Esophagus (tissue), 2 donors: ENCODE data around the gene PLCB1. TPM values are rescaled to one million over a fixed set of nuclear protein-coding genes. Genes with fewer than 3 reads are reported as not detected.

Experiments used
- H3K27ac ChIP-seq, 2 donors: one replicate each; pipeline ENCODE4 v1.5.1; 2013; ENCODE audit warnings: low read depth in 2 of 2, mild to moderate bottlenecking in 2 of 2, inconsistent platforms in 1 of 2, low read length in 1 of 2, moderate library complexity in 1 of 2
- H3K27me3 ChIP-seq, 2 donors: one replicate each; pipeline ENCODE4 v1.6.1; 2013; ENCODE audit warnings: low read length in 2 of 2, control low read depth in 1 of 2, mild to moderate bottlenecking in 1 of 2; ENCODE audit not compliant: insufficient read depth in 2 of 2, control insufficient read depth in 1 of 2
- H3K36me3 ChIP-seq, 2 donors: one replicate each; pipeline ENCODE4 v1.6.1; 2013; ENCODE audit warnings: low read length in 1 of 2; ENCODE audit not compliant: control insufficient read depth in 2 of 2, insufficient read depth in 2 of 2
- H3K4me1 ChIP-seq, 2 donors: one replicate each; pipeline ENCODE4 v1.6.1; 2013; ENCODE audit warnings: low read length in 1 of 2; ENCODE audit not compliant: control insufficient read depth in 2 of 2, insufficient read depth in 2 of 2
- H3K4me3 ChIP-seq, 2 donors: one replicate each; pipeline ENCODE4 v1.5.1; 2013; ENCODE audit warnings: low read length in 2 of 2, mild to moderate bottlenecking in 2 of 2, low read depth in 1 of 2, moderate library complexity in 1 of 2
- H3K9me3 ChIP-seq, 2 donors: one replicate each; pipeline ENCODE4 v1.6.1; 2013; ENCODE audit warnings: mild to moderate bottlenecking in 2 of 2, low read depth in 1 of 2, low read length in 1 of 2, moderate library complexity in 1 of 2; ENCODE audit not compliant: control insufficient read depth in 2 of 2, insufficient read depth in 1 of 2
- WGBS, 2 donors: extraction: QIAGEN DNeasy Blood & Tissue Kit; methylation state at CpG; one replicate each; pipeline ENCODE4 v1.1.7; 2013; 5-methylcytosine and 5-hydroxymethylcytosine counted together
- polyA plus RNA-seq, 2 donors: library from polyadenylated mRNA; stranded (reverse); fragments of 200-250 nt; gene quantifications; one replicate each; pipeline ENCODE4 v1.2.3, GENCODE V29; 2013
- donor health status: healthy with polysubstance abuse.
- donor health status: Bipolar disorder and iron deficiency.

Gene PLCB1
- polyA plus RNA-seq, 2 donors: 1.7 to 3.0 TPM

DNA sequence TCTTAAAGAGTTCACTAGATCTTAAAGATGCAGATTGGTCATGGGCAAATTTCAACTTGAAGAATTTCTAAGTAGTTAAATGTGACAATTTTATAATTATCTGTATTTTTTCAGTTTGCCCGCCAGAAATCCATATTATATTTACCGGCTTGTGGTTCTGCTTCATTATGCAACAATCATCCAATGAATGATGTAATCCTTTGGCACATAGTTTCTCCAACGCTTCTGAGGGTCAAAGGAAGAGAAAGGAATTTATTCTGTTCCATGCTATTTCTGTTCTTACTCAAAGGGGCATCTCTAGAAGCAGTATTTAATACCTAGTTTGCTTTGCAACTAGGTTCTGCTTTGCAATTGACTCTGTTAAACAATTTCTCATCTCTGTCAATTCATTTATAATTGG lies 577.6 kb downstream of the PLCB1 start:
- 56 to 75% methylated on average over 3 of the region's 3 CpGs for WGBS, 2 donors
- Histone ChIP-seq H3K4me3 (no peak overlapping the region), H3K27ac (no peak overlapping the region), H3K9me3 (no peaks in the 10 kb centered on the region), H3K27me3 (no peaks in the 10 kb centered on the region), H3K4me1 (no peaks in the 10 kb centered on the region), H3K36me3 (no peaks in the 10 kb centered on the region)

GRCh38 chr20:8711501-8711900 lies 579.4 kb downstream of the PLCB1 start:
- 87 to 97% methylated on average over 3 of the region's 3 CpGs for WGBS, 2 donors
- Histone ChIP-seq H3K4me1 (no peaks in the 10 kb centered on the region), H3K27me3 (no peaks in the 10 kb centered on the region), H3K4me3 (no peak overlapping the region), H3K9me3 (no peaks in the 10 kb centered on the region), H3K27ac (no peak overlapping the region), H3K36me3 (no peaks in the 10 kb centered on the region)

DNA sequence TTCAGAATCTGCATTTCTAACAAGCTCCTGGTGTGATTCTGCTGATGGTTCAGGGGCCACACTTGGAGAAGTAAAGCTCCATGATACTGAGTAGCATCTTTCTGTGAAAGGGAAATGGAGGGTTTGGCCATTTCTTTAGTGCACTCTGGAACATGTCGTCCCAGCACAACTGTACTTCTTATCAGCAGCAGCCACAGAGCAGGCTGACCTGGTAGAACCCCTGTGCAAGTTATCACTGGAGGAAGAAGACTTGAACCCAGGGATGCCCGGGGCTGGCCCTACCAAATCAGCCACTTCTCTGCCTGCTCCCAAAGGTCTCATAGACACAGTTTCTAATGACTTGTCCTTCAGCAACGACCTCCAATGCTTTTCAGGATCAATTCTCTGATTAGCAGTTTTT lies 582.1 kb downstream of the PLCB1 start:
- Histone ChIP-seq H3K4me1 (no peaks in the 10 kb centered on the region), H3K9me3 (no peaks in the 10 kb centered on the region), H3K4me3 (no peak overlapping the region), H3K27ac (no peak overlapping the region), H3K36me3 (no peaks in the 10 kb centered on the region), H3K27me3 (no peaks in the 10 kb centered on the region)
- WGBS, 2 donors: 78 to 80% methylated on average over 3 of the region's 3 CpGs

- no peaks in the 10 kb centered on the region for H3K36me3 ChIP-seq
- no peaks in the 10 kb centered on the region for H3K9me3 ChIP-seq
- H3K4me3 ChIP-seq: no peak overlapping the region
- WGBS, 2 donors: 75 to 76% methylated on average over 4 of the region's 4 CpGs
- H3K27me3 ChIP-seq: no peaks in the 10 kb centered on the region
- no peak overlapping the region for H3K27ac ChIP-seq
- no peaks in the 10 kb centered on the region for H3K4me1 ChIP-seq
These were observed 586.2 kb downstream of the PLCB1 start for GRCh38 chr20:8718279-8718678.

DNA sequence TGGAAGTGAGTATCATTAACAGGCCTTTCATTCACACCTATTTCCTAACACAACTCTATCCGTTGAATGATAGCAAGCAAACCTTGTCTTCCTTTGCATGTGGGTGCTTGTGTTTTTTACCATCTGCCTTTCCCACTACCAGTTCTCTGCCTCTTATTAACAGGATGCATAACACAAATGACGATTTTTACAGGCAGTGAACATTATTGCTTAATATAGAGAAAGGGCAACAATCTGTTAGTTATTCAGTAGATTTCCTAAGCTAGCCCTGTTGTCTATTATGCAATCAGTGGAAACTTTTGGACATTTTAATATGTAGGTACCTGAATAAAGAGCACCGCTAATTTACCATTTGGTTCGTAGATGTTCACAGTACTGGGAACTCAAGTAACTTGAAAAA lies 588.0 kb downstream of the PLCB1 start:
- 48 to 51% methylated on average over 4 of the region's 4 CpGs for WGBS, 2 donors
- Histone ChIP-seq H3K9me3 (no peaks in the 10 kb centered on the region), H3K4me1 (no peaks in the 10 kb centered on the region)

DNA sequence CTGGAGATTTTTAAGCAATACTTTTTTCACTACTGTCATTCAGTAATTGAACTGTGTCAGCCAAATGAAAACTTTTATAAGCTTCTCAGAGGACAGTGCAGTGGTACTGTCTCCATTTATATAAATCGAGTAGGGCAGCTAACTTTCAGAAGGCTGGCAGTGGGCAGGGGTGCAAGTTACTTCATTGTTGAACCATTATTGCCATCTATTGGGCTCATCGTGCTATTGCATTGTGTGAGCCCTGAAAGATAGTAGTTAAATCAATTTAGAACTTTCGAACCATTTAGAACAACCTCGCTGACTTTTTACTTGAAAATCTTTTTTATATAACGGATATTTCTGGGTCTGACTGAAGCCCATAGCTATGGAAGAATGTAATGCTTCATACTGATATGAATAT lies 589.0 kb downstream of the PLCB1 start:
- Histone ChIP-seq H3K27ac (no peak overlapping the region), H3K36me3 (no peaks in the 10 kb centered on the region), H3K27me3 (no peaks in the 10 kb centered on the region), H3K9me3 (no peaks in the 10 kb centered on the region), H3K4me1 (no peaks in the 10 kb centered on the region), H3K4me3 (no peak overlapping the region)
- 23 to 24% methylated on average over 5 of the region's 5 CpGs for WGBS, 2 donors

More for the DNA sequence above, 588.0 kb downstream of the PLCB1 start:
- no peaks in the 10 kb centered on the region for H3K27me3 ChIP-seq
- H3K4me3 ChIP-seq: no peak overlapping the region
- H3K27ac ChIP-seq: no peak overlapping the region
- no peaks in the 10 kb centered on the region for H3K36me3 ChIP-seq

GRCh38 chr20:8722277-8722928 lies 590.3 kb downstream of the PLCB1 start:
- Histone ChIP-seq H3K4me3 (no peak overlapping the region), H3K36me3 (no peaks in the 10 kb centered on the region), H3K4me1 (no peaks in the 10 kb centered on the region), H3K9me3 (no peaks in the 10 kb centered on the region), H3K27me3 (no peaks in the 10 kb centered on the region), H3K27ac (no peak overlapping the region)
- WGBS, 2 donors: 34 to 44% methylated on average over 8 of the region's 8 CpGs

- H3K27me3 ChIP-seq: no peaks in the 10 kb centered on the region
- no peaks in the 10 kb centered on the region for H3K36me3 ChIP-seq
- no peak overlapping the region for H3K4me3 ChIP-seq
- no peak overlapping the region for H3K27ac ChIP-seq
- H3K9me3 ChIP-seq: no peaks in the 10 kb centered on the region
- H3K4me1 ChIP-seq: no peaks in the 10 kb centered on the region
These were observed 591.2 kb downstream of the PLCB1 start for GRCh38 chr20:8723296-8723695.

- no peak overlapping the region for H3K27ac ChIP-seq
- 99% methylated on average over 2 of the region's 2 CpGs for WGBS, 2 donors
These were observed 592.8 kb downstream of the PLCB1 start for GRCh38 chr20:8724884-8725283.

DNA sequence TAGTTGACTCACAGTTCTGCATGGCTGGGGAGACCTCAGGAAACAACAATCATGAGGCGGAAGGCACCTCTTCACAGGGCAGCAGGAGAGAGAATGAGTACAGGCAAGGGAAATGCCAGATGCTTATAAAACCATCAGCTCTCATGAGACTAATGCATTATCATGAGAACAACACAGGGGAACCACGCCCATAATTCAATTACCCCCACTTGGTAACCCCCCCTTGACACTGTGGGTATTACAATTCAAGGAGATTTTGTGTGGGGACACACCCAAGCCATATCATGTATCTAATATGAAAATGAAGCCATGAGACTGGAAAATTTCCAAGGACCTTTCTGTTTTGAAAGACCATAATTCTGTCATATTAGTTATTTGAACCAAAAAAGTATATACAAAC lies 594.4 kb downstream of the PLCB1 start:
- H3K27ac ChIP-seq: no peak overlapping the region
- H3K4me1 ChIP-seq: no peaks in the 10 kb centered on the region
- no peaks in the 10 kb centered on the region for H3K36me3 ChIP-seq
- H3K27me3 ChIP-seq: no peaks in the 10 kb centered on the region
- 82 to 87% methylated on average over 2 of the region's 2 CpGs for WGBS, 2 donors
- no peak overlapping the region for H3K4me3 ChIP-seq
- no peaks in the 10 kb centered on the region for H3K9me3 ChIP-seq

More at GRCh38 chr20:8724884-8725283, 592.8 kb downstream of the PLCB1 start:
- Histone ChIP-seq H3K4me3 (no peak overlapping the region), H3K36me3 (no peaks in the 10 kb centered on the region), H3K27me3 (no peaks in the 10 kb centered on the region), H3K9me3 (no peaks in the 10 kb centered on the region), H3K4me1 (no peaks in the 10 kb centered on the region)
